Activated CD4-positive, alpha-beta T cell treated with anti-CD3 and anti-CD28 coated beads, Interleukin-2, amount 10 ng/mL, durations not matched to agents 7 days and 5 days (primary cell): ENCODE results near the gene MAGEC3. TPM values are rescaled to one million over a fixed set of nuclear protein-coding genes. Genes with fewer than 3 reads are reported as not detected.

Experiments used
- CTCF ChIA-PET: fragments of 350-600 bp; sonication (Branson Sonifier 250); formaldehyde crosslinking; loops from one replicate; lab custom pipeline; 2021; ENCODE audit warnings: antibody characterized with exemption; lab: Charles Lee
- POLR2A ChIA-PET: fragments of 350-600 bp; sonication (Branson Sonifier 250); formaldehyde crosslinking; loops from one replicate; lab custom pipeline; 2021; ENCODE audit warnings: antibody characterized with exemption; lab: Charles Lee
- DNase-seq: peaks from one replicate; pipeline ENCODE4 v3.0.0-alpha.2; 2020
- H3K27ac Mint-ChIP-seq: one replicate; pipeline ENCODE4 v1.8.0; 2021; ENCODE audit warnings: mild to moderate bottlenecking, moderate library complexity, mixed read lengths
- H3K27me3 Mint-ChIP-seq: one replicate; pipeline ENCODE4 v1.8.0; 2021; ENCODE audit warnings: mixed read lengths
- H3K36me3 Mint-ChIP-seq: one replicate; pipeline ENCODE4 v1.8.0; 2021; ENCODE audit warnings: low read depth, mixed read lengths
- H3K4me1 Mint-ChIP-seq: one replicate; pipeline ENCODE4 v1.8.0; 2021; ENCODE audit warnings: mixed read lengths
- H3K4me3 Mint-ChIP-seq: one replicate; pipeline ENCODE4 v1.8.0; 2021; ENCODE audit warnings: mild to moderate bottlenecking, moderate library complexity, mixed read lengths
- H3K9me3 Mint-ChIP-seq: one replicate; pipeline ENCODE4 v1.8.0; 2021; ENCODE audit warnings: mixed read lengths
- total RNA-seq, 2 experiments: library from RNA; stranded (reverse); gene quantifications; one replicate each; pipeline ENCODE4 v1.2.3, GENCODE V29; 2021

MAGEC3 gene
- total RNA-seq, 2 experiments from 2014 or later, result not detected

GRCh38 chrX:141904262-141904661 lies 66.1 kb downstream of the MAGEC3 start:
- Mint-ChIP-seq H3K9me3 (no peaks in the 10 kb centered on the region), H3K4me3 (no peak overlapping the region), H3K4me1 (no peaks in the 10 kb centered on the region), H3K27ac (no peak overlapping the region), H3K36me3 (no peaks in the 10 kb centered on the region), H3K27me3 (no peaks in the 10 kb centered on the region)
- POLR2A ChIA-PET, result no interaction called here
- DNase-seq, result no peak
- CTCF ChIA-PET, result interaction anchor here (0.5 kb wide), 1 partner anchor 165 kb away, joined by 3 read pairs; no protein-coding TSS in a partner anchor

GRCh38 chrX:141917801-141918200 lies 79.7 kb downstream of the MAGEC3 start:
- DNase-seq, result no peak
- CTCF ChIA-PET, result no interaction called here
- no peak overlapping the region for H3K4me3 Mint-ChIP-seq
- no peak overlapping the region for H3K27ac Mint-ChIP-seq
- H3K36me3 Mint-ChIP-seq, result no peaks in the 10 kb centered on the region
- POLR2A ChIA-PET, result no interaction called here
- no peaks in the 10 kb centered on the region for H3K9me3 Mint-ChIP-seq
- no peaks in the 10 kb centered on the region for H3K27me3 Mint-ChIP-seq
- H3K4me1 Mint-ChIP-seq, result no peaks in the 10 kb centered on the region

- H3K27me3 Mint-ChIP-seq, result no peaks in the 10 kb centered on the region
- H3K36me3 Mint-ChIP-seq, result no peaks in the 10 kb centered on the region
- H3K4me3 Mint-ChIP-seq, result no peak overlapping the region
- no peak overlapping the region for H3K27ac Mint-ChIP-seq
- no peak for DNase-seq
- POLR2A ChIA-PET, result no interaction called here
- H3K9me3 Mint-ChIP-seq, result no peaks in the 10 kb centered on the region
- CTCF ChIA-PET, result no interaction called here
- no peaks in the 10 kb centered on the region for H3K4me1 Mint-ChIP-seq
Observed at GRCh38 chrX:141924293-141924692, 86.2 kb downstream of the MAGEC3 start.

- Mint-ChIP-seq H3K36me3 (no peaks in the 10 kb centered on the region), H3K27me3 (no peaks in the 10 kb centered on the region), H3K27ac (no peak overlapping the region), H3K4me1 (no peaks in the 10 kb centered on the region), H3K4me3 (no peak overlapping the region), H3K9me3 (no peaks in the 10 kb centered on the region)
- DNase-seq, result no peak
- CTCF ChIA-PET, result no interaction called here
- POLR2A ChIA-PET, result no interaction called here
Observed at GRCh38 chrX:141928432-141928831, 90.3 kb downstream of the MAGEC3 start.

GRCh38 chrX:141934059-141934641 lies 96.0 kb downstream of the MAGEC3 start:
- ChIA-PET CTCF (no interaction called here), POLR2A (no interaction called here)
- no peak overlapping the region for H3K27ac Mint-ChIP-seq
- DNase-seq, result no peak
- H3K4me1 Mint-ChIP-seq, result no peaks in the 10 kb centered on the region
- H3K4me3 Mint-ChIP-seq, result no peak overlapping the region
- no peaks in the 10 kb centered on the region for H3K27me3 Mint-ChIP-seq
- no peaks in the 10 kb centered on the region for H3K9me3 Mint-ChIP-seq
- H3K36me3 Mint-ChIP-seq, result no peaks in the 10 kb centered on the region

- Mint-ChIP-seq H3K27me3 (no peaks in the 10 kb centered on the region), H3K36me3 (no peaks in the 10 kb centered on the region), H3K27ac (no peak overlapping the region), H3K4me1 (no peaks in the 10 kb centered on the region), H3K9me3 (no peaks in the 10 kb centered on the region), H3K4me3 (no peak overlapping the region)
- DNase-seq, result no peak
- ChIA-PET POLR2A (no interaction called here), CTCF (no interaction called here)
Observed at GRCh38 chrX:141935645-141936044, 97.5 kb downstream of the MAGEC3 start.

GRCh38 chrX:141936080-141936479 lies 98.0 kb downstream of the MAGEC3 start:
- ChIA-PET CTCF (no interaction called here), POLR2A (no interaction called here)
- Mint-ChIP-seq H3K4me3 (no peak overlapping the region), H3K27me3 (no peaks in the 10 kb centered on the region), H3K9me3 (no peaks in the 10 kb centered on the region), H3K36me3 (no peaks in the 10 kb centered on the region), H3K4me1 (no peaks in the 10 kb centered on the region), H3K27ac (no peak overlapping the region)
- DNase-seq, result no peak

GRCh38 chrX:141941234-141941633 lies 103.1 kb downstream of the MAGEC3 start:
- H3K27me3 Mint-ChIP-seq, result no peaks in the 10 kb centered on the region
- ChIA-PET POLR2A (no interaction called here), CTCF (no interaction called here)
- no peak overlapping the region for H3K27ac Mint-ChIP-seq
- no peaks in the 10 kb centered on the region for H3K36me3 Mint-ChIP-seq
- no peaks in the 10 kb centered on the region for H3K9me3 Mint-ChIP-seq
- H3K4me1 Mint-ChIP-seq, result no peaks in the 10 kb centered on the region
- no peak overlapping the region for H3K4me3 Mint-ChIP-seq
- DNase-seq, result no peak

GRCh38 chrX:141945426-141945825 lies 107.3 kb downstream of the MAGEC3 start:
- Mint-ChIP-seq H3K27ac (no peak overlapping the region), H3K36me3 (no peaks in the 10 kb centered on the region), H3K9me3 (no peaks in the 10 kb centered on the region), H3K27me3 (no peaks in the 10 kb centered on the region), H3K4me1 (no peaks in the 10 kb centered on the region), H3K4me3 (no peak overlapping the region)
- ChIA-PET POLR2A (no interaction called here), CTCF (no interaction called here)
- no peak for DNase-seq

GRCh38 chrX:141947350-141947749 lies 109.2 kb downstream of the MAGEC3 start:
- ChIA-PET POLR2A (no interaction called here), CTCF (no interaction called here)
- Mint-ChIP-seq H3K36me3 (no peaks in the 10 kb centered on the region), H3K4me1 (no peaks in the 10 kb centered on the region), H3K9me3 (no peaks in the 10 kb centered on the region), H3K4me3 (no peak overlapping the region), H3K27me3 (no peaks in the 10 kb centered on the region), H3K27ac (no peak overlapping the region)
- DNase-seq, result no peak

Other genes with a start within 250 kb of the MAGEC3 start
- not detected for gene SPANXA2, start 248.6 kb upstream of the MAGEC3 start, total RNA-seq
- gene SPANXD, start 139.6 kb upstream of the MAGEC3 start, total RNA-seq, result not detected
- not detected for gene MAGEC1, start 65.6 kb downstream of the MAGEC3 start, total RNA-seq